OCI-LY7 (cell line): Measurements from ENCODE around the gene STAT2. TPM values are rescaled to one million over a fixed set of nuclear protein-coding genes. Genes with fewer than 3 reads are reported as not detected.
A peak's percentile ranks its signal among the peaks of the same experiment; 100 is the strongest.

Experiments
- BruUV-seq: library from RNA; stranded (reverse); fragments of 400-500 nt; replicated peaks from 2 replicates; lab custom pipeline; 2021; lab: Mats Ljungman, UMichigan
- CTCF ChIA-PET: fragments of 300-600 bp; sonication (Branson Sonifier 250); formaldehyde crosslinking; loops from one replicate; lab custom pipeline; 2022; ENCODE audit warnings: antibody characterized with exemption; ENCODE audit not compliant: unreplicated experiment; lab: Charles Lee
- POLR2A ChIA-PET: fragments of 300-600 bp; sonication (Branson Sonifier 250); formaldehyde crosslinking; loops from one replicate; lab custom pipeline; 2022; ENCODE audit warnings: antibody characterized with exemption; lab: Charles Lee
- DNase-seq: peaks from one replicate; pipeline ENCODE4 v3.0.0-alpha.2; 2015; ENCODE audit warnings: low spot score
- H2AFZ ChIP-seq: fragments of 200-600 bp; sonication (generic), shearing (Covaris generic); 2 replicates; pipeline ENCODE4 v1.6.1; 2014; ENCODE audit warnings: mild to moderate bottlenecking, antibody characterized with exemption, low read length, moderate library complexity
- H3K27ac ChIP-seq: fragments of 200-600 bp; sonication (generic); 2 replicates; pipeline ENCODE4 v1.5.1; 2014; ENCODE audit warnings: mixed run types, low read depth, mild to moderate bottlenecking, moderate library complexity, low read length, inconsistent platforms; ENCODE audit not compliant: poor library complexity, severe bottlenecking
- H3K36me3 ChIP-seq: fragments of 200-600 bp; sonication (generic); 2 replicates; pipeline ENCODE4 v1.6.1; 2014; ENCODE audit warnings: mild to moderate bottlenecking, antibody characterized with exemption, low read length, moderate library complexity, mixed read lengths; ENCODE audit not compliant: insufficient read depth
- H3K4me1 ChIP-seq: fragments of 200-600 bp; sonication (generic); 2 replicates; pipeline ENCODE4 v1.5.1; 2014; ENCODE audit warnings: mild to moderate bottlenecking, low read length; ENCODE audit not compliant: insufficient read depth, poor library complexity, severe bottlenecking
- H3K4me2 ChIP-seq: fragments of 200-600 bp; sonication (generic); 2 replicates; pipeline ENCODE4 v1.6.1; 2014; ENCODE audit warnings: mild to moderate bottlenecking, low read length
- H3K4me3 ChIP-seq: fragments of 200-600 bp; sonication (generic); 2 replicates; pipeline ENCODE4 v1.5.1; 2014; ENCODE audit warnings: mild to moderate bottlenecking, low read depth, low read length; ENCODE audit not compliant: poor library complexity, severe bottlenecking
- H3K79me2 ChIP-seq: fragments of 200-600 bp; sonication (generic); 2 replicates; pipeline ENCODE4 v1.6.1; 2016; ENCODE audit warnings: low read depth, mild to moderate bottlenecking, low read length, moderate library complexity, mixed read lengths; ENCODE audit not compliant: insufficient read depth
- H3K9me2 ChIP-seq: fragments of 200-600 bp; sonication (generic); 2 replicates; pipeline ENCODE4 v1.6.1; 2016; ENCODE audit warnings: mild to moderate bottlenecking, low read length, mixed read lengths; ENCODE audit not compliant: insufficient read depth
- H3K9me3 ChIP-seq: fragments of 200-600 bp; sonication (generic); 2 replicates; pipeline ENCODE4 v1.6.1; 2014; ENCODE audit warnings: mild to moderate bottlenecking, mixed run types, low read length, mixed read lengths
- H4K20me1 ChIP-seq: fragments of 200-600 bp; sonication (generic); 2 replicates; pipeline ENCODE4 v1.6.1; 2014; ENCODE audit warnings: mild to moderate bottlenecking, antibody characterized with exemption, low read length, moderate library complexity, mixed read lengths; ENCODE audit not compliant: insufficient read depth
- EZH2phosphoT487 ChIP-seq: fragments of 200-600 bp; sonication (generic); IDR thresholded peaks from 2 replicates; pipeline ENCODE4 v1.6.1; 2018; ENCODE audit warnings: low read depth, borderline replicate concordance, mild to moderate bottlenecking, mixed run types, antibody characterized with exemption, low read length, moderate library complexity, mixed read lengths
- intact Hi-C: fragments of 100-400 bp; cut with micrococcal nuclease; formaldehyde crosslinking; loops from one replicate; pipeline ENCODE4 v1.10.0; 2022; ENCODE audit not compliant: unreplicated experiment
- total RNA-seq, 2 experiments: library from RNA; depleted of rRNA in 1 of 2; stranded (reverse); fragments of >200 nt in 1 of 2; shearing (Covaris generic) in 1 of 2; gene quantifications; 2 replicates each; pipeline ENCODE4 v1.2.3, GENCODE V29; 2014 to 2022
- TF ChIP-seq, protein P1 (sequence below): fragments of 200-600 bp; sonication (generic); conservative IDR thresholded peaks from 2 replicates; pipeline ENCODE4 v1.5.1; 2014; ENCODE audit warnings: mild to moderate bottlenecking, antibody characterized with exemption, low read length, moderate library complexity, mixed read lengths

The STAT2 gene
- total RNA-seq, 2 experiments from 2014 or later = 75.3 to 126 TPM

DNA sequence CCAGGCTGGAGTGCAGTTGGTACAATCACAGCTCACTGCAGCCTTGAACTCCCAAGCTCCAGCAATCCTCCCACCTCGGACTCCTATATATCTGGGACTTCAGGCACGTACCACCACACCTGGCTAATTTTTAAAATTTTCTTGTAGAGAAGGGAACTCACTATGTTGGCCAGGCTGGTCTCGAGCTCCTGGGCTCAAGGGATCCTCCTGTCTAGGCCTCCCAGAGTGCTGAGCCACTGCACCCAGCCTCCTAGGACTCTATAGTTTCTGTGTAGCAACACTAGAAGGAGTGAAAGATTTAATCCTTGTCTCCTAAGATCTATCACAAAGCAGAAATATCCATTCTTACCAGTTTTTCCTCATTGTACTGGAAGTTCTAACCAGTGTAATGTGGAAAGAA is 7.0 kb upstream of the STAT2 start:
- no peak for DNase-seq
- H2AFZ ChIP-seq = no peak overlapping the region
- BruUV-seq = no TSS peak
- intact Hi-C loops = no loop called here
- no peaks in the 10 kb centered on the region for H4K20me1 ChIP-seq
- no peaks in the 10 kb centered on the region for H3K79me2 ChIP-seq
- peaks cover 8% of the 10 kb centered on the region; the same call in 1 of the 2 replicates for H3K9me3 ChIP-seq
- CTCF ChIA-PET = no interaction called here
- peaks cover 12% of the 10 kb centered on the region for H3K4me1 ChIP-seq
- POLR2A ChIA-PET = interaction anchor here (0.6 to 0.9 kb wide), 3 partner anchors 13 to 42 kb away, joined by 3 to 4 read pairs (median 3); no protein-coding TSS in a partner anchor
- no peak overlapping the region for H3K27ac ChIP-seq
- H3K9me2 ChIP-seq = no peaks in the 10 kb centered on the region
- no peak for TF ChIP-seq EZH2phosphoT487
- TF ChIP-seq, protein P1, sequence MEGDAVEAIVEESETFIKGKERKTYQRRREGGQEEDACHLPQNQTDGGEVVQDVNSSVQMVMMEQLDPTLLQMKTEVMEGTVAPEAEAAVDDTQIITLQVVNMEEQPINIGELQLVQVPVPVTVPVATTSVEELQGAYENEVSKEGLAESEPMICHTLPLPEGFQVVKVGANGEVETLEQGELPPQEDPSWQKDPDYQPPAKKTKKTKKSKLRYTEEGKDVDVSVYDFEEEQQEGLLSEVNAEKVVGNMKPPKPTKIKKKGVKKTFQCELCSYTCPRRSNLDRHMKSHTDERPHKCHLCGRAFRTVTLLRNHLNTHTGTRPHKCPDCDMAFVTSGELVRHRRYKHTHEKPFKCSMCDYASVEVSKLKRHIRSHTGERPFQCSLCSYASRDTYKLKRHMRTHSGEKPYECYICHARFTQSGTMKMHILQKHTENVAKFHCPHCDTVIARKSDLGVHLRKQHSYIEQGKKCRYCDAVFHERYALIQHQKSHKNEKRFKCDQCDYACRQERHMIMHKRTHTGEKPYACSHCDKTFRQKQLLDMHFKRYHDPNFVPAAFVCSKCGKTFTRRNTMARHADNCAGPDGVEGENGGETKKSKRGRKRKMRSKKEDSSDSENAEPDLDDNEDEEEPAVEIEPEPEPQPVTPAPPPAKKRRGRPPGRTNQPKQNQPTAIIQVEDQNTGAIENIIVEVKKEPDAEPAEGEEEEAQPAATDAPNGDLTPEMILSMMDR = no peak
- no peak overlapping the region for H3K4me3 ChIP-seq
- no peak overlapping the region for H3K4me2 ChIP-seq
- H3K36me3 ChIP-seq = no peaks in the 10 kb centered on the region; the same call in 1 of the 2 replicates

DNA sequence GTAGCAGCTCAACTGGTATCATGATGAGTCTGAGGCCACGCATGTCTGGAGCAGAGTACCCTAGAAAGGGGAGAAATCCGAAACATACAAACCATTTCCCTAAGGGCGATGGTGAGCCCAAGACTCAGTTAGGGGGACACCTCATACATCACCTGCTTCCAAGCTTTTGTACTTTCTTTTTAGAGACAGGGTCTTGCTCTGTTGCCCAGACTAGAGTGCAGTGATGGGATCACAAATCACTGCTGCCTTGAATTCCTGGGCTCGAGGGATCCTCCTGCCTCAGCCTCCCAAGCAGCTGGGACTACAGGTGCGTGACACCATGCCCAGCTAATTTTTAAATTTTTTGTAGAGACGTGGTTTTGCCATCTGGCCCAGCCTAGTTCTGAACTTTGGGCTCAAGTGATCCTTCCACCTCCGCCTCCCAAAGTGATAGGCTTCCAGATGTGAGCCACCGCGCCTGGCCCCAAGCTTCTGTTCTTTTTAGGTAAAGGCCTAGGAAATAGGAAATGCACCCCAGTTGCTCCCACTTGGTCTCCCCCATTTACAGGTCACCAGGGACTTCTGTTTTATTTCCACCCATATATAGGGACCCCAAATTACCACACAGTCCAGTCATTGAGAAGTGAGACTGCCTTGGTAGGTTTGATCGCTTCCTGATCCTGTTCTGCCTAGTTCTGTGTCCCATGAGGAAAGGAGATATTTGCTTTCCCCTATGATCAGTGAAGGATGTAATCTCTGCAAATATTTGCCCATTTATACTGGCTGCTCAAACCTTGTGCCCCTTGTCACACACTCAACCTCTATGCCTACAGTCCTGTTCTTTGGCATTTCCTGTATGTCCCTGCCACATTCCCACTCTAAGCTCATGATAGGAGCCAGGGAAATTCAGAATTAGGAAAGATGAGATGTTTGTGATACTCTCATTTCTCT is 2.5 kb upstream of the STAT2 start, which contains the start of gene APOF:
TSS of gene APOF (minus strand) at position 728 of the 930 bp plus-strand sequence. CDS start at position 616, 112 bp downstream.
- Histone ChIP-seq H3K9me2 (no peaks in the 10 kb centered on the region), H3K4me2 (0 out of 2 replicates have a peak within 1 kb of the TSS, but pooled peaks have one; percentile 83), H3K4me3 (no peak within 1 kb of the TSS), H4K20me1 (no peaks in the 10 kb centered on the region), H3K27ac (no peak within 1 kb of the TSS), H3K79me2 (peaks cover 29% of the 10 kb centered on the region), H3K36me3 (no peaks in the 10 kb centered on the region), H3K9me3 (no peaks in the 10 kb centered on the region), H3K4me1 (peaks cover 42% of the 10 kb centered on the region), H2AFZ (no peak within 1 kb of the TSS)
- CTCF ChIA-PET = interaction anchor here (0.5 to 0.9 kb wide), 2 partner anchors 14 to 56 kb away, joined by 3 to 6 read pairs; no protein-coding TSS in a partner anchor
- intact Hi-C loops = no loop called here
- POLR2A ChIA-PET = interaction anchor here (0.6 to 7.6 kb wide), 6 partner anchors 8 to 98 kb away, joined by 3 to 116 read pairs (median 18); partner anchors contain the start of gene CNPY2
- TF ChIP-seq, protein P1 = no peak
- no peak for TF ChIP-seq EZH2phosphoT487
- no TSS peak for BruUV-seq
- DNase-seq = no peak
